HepG2 (cell line): ENCODE results near the gene DNAJC1. TPM values are rescaled to one million over a fixed set of nuclear protein-coding genes. Genes with fewer than 3 reads are reported as not detected.
"Not testable (repeated sequence)": the region's sequence is repeated elsewhere in the genome, so short reads cannot be mapped to it uniquely, and the experiment has no call there.

Experiments
- ATAC-seq: fragments of 200-7000 bp; cut with Tn5 transposase; 3 replicates; pipeline ENCODE4 v1.9.1; 2020; ENCODE audit warnings: mild to moderate bottlenecking, moderate library complexity
- BruUV-seq: library from RNA; stranded (reverse); fragments of 400-500 nt; replicated peaks from 2 replicates; lab custom pipeline; 2021; lab: Mats Ljungman, UMichigan
- CTCF ChIA-PET: fragments of 300-600 bp; formaldehyde crosslinking; extraction: SDS; loops from one replicate; lab custom pipeline; 2021; ENCODE audit warnings: low total read pairs, inconsistent platforms, low intra/inter-chr PET ratio; lab: Yijun Ruan, JAX
- POLR2A ChIA-PET: fragments of 350-600 bp; sonication (Branson Sonifier 250); formaldehyde crosslinking; loops from one replicate; lab custom pipeline; 2020; ENCODE audit warnings: antibody characterized with exemption, inconsistent platforms; lab: Yijun Ruan, JAX
- DNase-seq: peaks from one replicate; pipeline ENCODE4 v3.0.0-alpha.2; 2015; ENCODE audit warnings: low spot score
- FAIRE-seq: peaks from 3 replicates; lab custom pipeline; 2011; peaks lifted over from hg19 to GRCh38; lab: Jason Lieb, UNC
- H2AFZ ChIP-seq: one replicate; pipeline ENCODE4 v1.6.1; 2011; ENCODE audit warnings: low read length, inconsistent platforms
- H3K27ac ChIP-seq: fragments of 300-600 bp; 3 replicates; pipeline ENCODE4 v1.8.0; 2011; ENCODE audit warnings: mixed run types, mild to moderate bottlenecking, mixed read lengths, low read length, inconsistent platforms; ENCODE audit not compliant: insufficient read depth; ENCODE audit errors: extremely low read length
- H3K27me3 ChIP-seq, 2 experiments: fragments of 200-600 bp in 1 of 2; 2 replicates in 1 of 2; 3 replicates in 1 of 2; pipeline versions ENCODE4 v1.6.0 to v1.8.0; 2011; ENCODE audit warnings: low read length in 2 of 2, mild to moderate bottlenecking in 2 of 2, moderate library complexity in 2 of 2, inconsistent platforms in 1 of 2; ENCODE audit not compliant: insufficient read depth in 2 of 2, control insufficient read depth in 1 of 2
- H3K36me3 ChIP-seq, 2 experiments: fragments of 200-600 bp in 1 of 2; replicated peaks in 1 of 2; 2 replicates in 1 of 2; 3 replicates in 1 of 2; pipeline versions ENCODE4 v1.5.1 to v1.8.0; 2011; ENCODE audit warnings: low read length in 2 of 2, inconsistent platforms in 1 of 2; ENCODE audit not compliant: insufficient read depth in 2 of 2, control insufficient read depth in 1 of 2
- H3K4me1 ChIP-seq: 2 replicates; pipeline ENCODE4 v1.5.1; 2012; ENCODE audit warnings: low read length, inconsistent platforms; ENCODE audit not compliant: insufficient read depth
- H3K4me2 ChIP-seq: 2 replicates; pipeline ENCODE4 v1.6.0; 2011; ENCODE audit warnings: low read depth, low read length, inconsistent platforms
- H3K4me3 ChIP-seq, 3 experiments: fragments of 200-600 bp in 1 of 3; sonication (generic), shearing (Covaris generic) in 1 of 3; replicated peaks in 1 of 3; 2 replicates each; pipeline ENCODE4 v1.5.1; 2011 to 2016; ENCODE audit warnings: low read length in 3 of 3, inconsistent platforms in 2 of 3, low read depth in 2 of 3, mild to moderate bottlenecking in 2 of 3, control low read depth in 1 of 3, mixed read lengths in 1 of 3; ENCODE audit not compliant: insufficient read depth in 1 of 3
- H3K79me2 ChIP-seq: one replicate; pipeline ENCODE4 v1.6.1; 2011; ENCODE audit warnings: low read length, inconsistent platforms; ENCODE audit not compliant: insufficient read depth
- H3K9ac ChIP-seq: 2 replicates; pipeline ENCODE4 v1.6.0; 2011; ENCODE audit warnings: mild to moderate bottlenecking, low read depth, low read length, inconsistent platforms; ENCODE audit not compliant: insufficient read depth
- H3K9me3 ChIP-seq: 2 replicates; pipeline ENCODE4 v1.5.1; 2012; ENCODE audit warnings: mild to moderate bottlenecking, low read length
- H4K20me1 ChIP-seq: 2 replicates; pipeline ENCODE4 v1.6.0; 2011; ENCODE audit warnings: inconsistent platforms, mild to moderate bottlenecking, low read length, moderate library complexity; ENCODE audit not compliant: insufficient read depth
- CBFB ChIP-seq: sonication (generic); formaldehyde crosslinking; IDR thresholded peaks from 2 replicates; pipeline ENCODE4 v1.4.0; 2020; ENCODE audit warnings: missing genetic modification reagents
- CBX5 ChIP-seq: sonication (generic); formaldehyde crosslinking; IDR thresholded peaks from 2 replicates; pipeline ENCODE4 v1.4.0; 2020; ENCODE audit warnings: missing genetic modification reagents, borderline replicate concordance
- EEA1 ChIP-seq: sonication (generic); formaldehyde crosslinking; IDR thresholded peaks from 2 replicates; pipeline ENCODE4 v1.5.1; 2020; ENCODE audit warnings: mild to moderate bottlenecking, missing genetic modification reagents, borderline replicate concordance
- GABPA ChIP-seq, 2 experiments: IDR thresholded peaks; 2 replicates each; pipeline ENCODE4 v1.6.1; 2011 to 2016; ENCODE audit warnings: low read depth in 2 of 2, low read length in 1 of 2, missing biosample characterization in 1 of 2, missing genetic modification characterization in 1 of 2
- HNRNPUL1 ChIP-seq: fragments of 200-400 bp; formaldehyde crosslinking; IDR thresholded peaks from 2 replicates; pipeline ENCODE4 v1.6.1; 2017; ENCODE audit warnings: low read depth, mild to moderate bottlenecking, low read length, moderate library complexity
- KLF9 ChIP-seq: IDR thresholded peaks from 2 replicates; pipeline ENCODE4 v1.6.1; 2016; ENCODE audit warnings: low read depth
- MXD3 ChIP-seq: IDR thresholded peaks from 2 replicates; pipeline ENCODE4 v1.6.1; 2016; ENCODE audit warnings: mild to moderate bottlenecking, missing biosample characterization, missing genetic modification reagents
- NR1H2 ChIP-seq: sonication (generic); formaldehyde crosslinking; IDR thresholded peaks from 2 replicates; pipeline ENCODE4 v1.8.1; 2022; ENCODE audit warnings: low read depth, missing genetic modification reagents, borderline replicate concordance
- PAX8 ChIP-seq: sonication (generic); formaldehyde crosslinking; IDR thresholded peaks from 2 replicates; pipeline ENCODE4 v1.8.0; 2022; ENCODE audit warnings: mild to moderate bottlenecking, missing genetic modification reagents, borderline replicate concordance
- REXO4 ChIP-seq: sonication (generic); formaldehyde crosslinking; IDR thresholded peaks from 2 replicates; pipeline ENCODE4 v1.8.0; 2022; ENCODE audit warnings: missing genetic modification reagents, mild to moderate bottlenecking, borderline replicate concordance
- SALL2 ChIP-seq: sonication (generic); formaldehyde crosslinking; IDR thresholded peaks from 2 replicates; pipeline ENCODE4 v1.8.1; 2023; ENCODE audit warnings: mild to moderate bottlenecking, missing genetic modification reagents, inconsistent platforms
- SRSF4 ChIP-seq: fragments of 200-400 bp; formaldehyde crosslinking; IDR thresholded peaks from one replicate; pipeline ENCODE4 v1.6.1; 2018; ENCODE audit warnings: mild to moderate bottlenecking, low read depth, low read length, moderate library complexity; ENCODE audit not compliant: poor library complexity, severe bottlenecking
- ZFP91 ChIP-seq: sonication (generic); formaldehyde crosslinking; IDR thresholded peaks from 2 replicates; pipeline ENCODE4 v1.9.0; 2022; ENCODE audit warnings: missing genetic modification reagents, mild to moderate bottlenecking, borderline replicate concordance
- ZNF251 ChIP-seq: sonication (generic); formaldehyde crosslinking; IDR thresholded peaks from 2 replicates; pipeline ENCODE4 v1.9.0; 2021; ENCODE audit warnings: mild to moderate bottlenecking, missing genetic modification reagents
- ZNF343 ChIP-seq: sonication (generic); formaldehyde crosslinking; IDR thresholded peaks from 2 replicates; pipeline ENCODE4 v1.4.0; 2020; ENCODE audit warnings: mild to moderate bottlenecking, missing genetic modification reagents
- ZNF414 ChIP-seq: sonication (generic); formaldehyde crosslinking; IDR thresholded peaks from 2 replicates; pipeline ENCODE4 v1.5.0; 2020; ENCODE audit warnings: missing genetic modification reagents
- ZNF451 ChIP-seq: sonication (generic); formaldehyde crosslinking; IDR thresholded peaks from 2 replicates; pipeline ENCODE4 v1.5.0; 2020; ENCODE audit warnings: mild to moderate bottlenecking, missing genetic modification reagents
- ZNF879 ChIP-seq: sonication (generic); formaldehyde crosslinking; IDR thresholded peaks from 2 replicates; pipeline ENCODE4 v1.8.1; 2023; ENCODE audit warnings: missing genetic modification reagents
- WGBS: methylation state at CpG from one replicate; pipeline ENCODE4 v1.1.6; 2017; ENCODE audit warnings: low lambda C conversion rate; 5-methylcytosine and 5-hydroxymethylcytosine counted together
- in situ Hi-C: cut with HindIII; loops from 2 replicates; pipeline ENCODE4 v1.10.0; 2017; ENCODE audit warnings: low pct_unique_long_range_greater_than_20kb; ENCODE audit not compliant: extremely low pct_ligation_motif_present
- intact Hi-C: fragments of 100-400 bp; cut with micrococcal nuclease; formaldehyde crosslinking; loops from one replicate; pipeline ENCODE4 v1.10.0; 2022; ENCODE audit not compliant: unreplicated experiment
- polyA plus RNA-seq, 8 experiments: library from polyadenylated mRNA; depleted of rRNA in 3 of 8; stranded (reverse) in 7 of 8; unstranded in 1 of 8; fragments of >200 nt; fragmentation: Illumina TruSeq in 4 of 8; extraction: Trizol in 4 of 8; gene quantifications; 2 replicates each; pipeline versions ENCODE4 v1.2.1 to v1.2.3, GENCODE V29; 2011 to 2016; ENCODE audit warnings: low read depth in 4 of 8, missing spikeins in 1 of 8, mixed read lengths in 1 of 8; ENCODE audit not compliant: insufficient read depth in 1 of 8
- total RNA-seq, 5 experiments: library from RNA; depleted of rRNA; stranded (reverse); fragments of >200 nt; fragmentation: Illumina TruSeq; extraction: Trizol; gene quantifications; 2 replicates each; pipeline ENCODE4 v1.2.3, GENCODE V29; 2016; ENCODE audit warnings: low read depth in 1 of 5

The DNAJC1 gene
- total and polyA plus RNA-seq, 2 of the 13 experiments (the other 11 are each of a cell fraction or from before 2014, with no cell fraction given): 9.9 to 16.6 TPM

GRCh38 chr10:21843645-21844044, 159.9 kb downstream of the DNAJC1 start:
- intact Hi-C loops (no loop called here), in situ Hi-C loops (no loop called here)
- BruUV-seq: no TSS peak
- no peaks in the 10 kb centered on the region for H3K36me3 ChIP-seq
- FAIRE-seq: no peak
- H3K79me2 ChIP-seq: no peaks in the 10 kb centered on the region
- H3K9ac ChIP-seq: no peak overlapping the region
- ChIA-PET CTCF (no interaction called here), POLR2A (no interaction called here)
- no peak overlapping the region for H3K27ac ChIP-seq
- no peaks in the 10 kb centered on the region for H3K9me3 ChIP-seq
- no peak for DNase-seq
- no peaks in the 10 kb centered on the region for H4K20me1 ChIP-seq
- no peak overlapping the region for H3K4me2 ChIP-seq
- H3K4me3 ChIP-seq: no peak overlapping the region
- WGBS: 100% methylated on average over 1 of the region's 1 CpG
- H3K4me1 ChIP-seq: no peaks in the 10 kb centered on the region
- no peak for ATAC-seq
- no peak overlapping the region for H2AFZ ChIP-seq
- H3K27me3 ChIP-seq: no peaks in the 10 kb centered on the region
- TF ChIP-seq PAX8 (CRISPR knock-in tag): no peak
- TF ChIP-seq MXD3 (CRISPR knock-in tag): no peak
- no peak for TF ChIP-seq NR1H2 (CRISPR knock-in tag)
- TF ChIP-seq CBFB: no peak
- TF ChIP-seq ZNF251 (CRISPR knock-in tag): no peak
- TF ChIP-seq REXO4 (CRISPR knock-in tag): no peak
- TF ChIP-seq GABPA (IDR thresholded peaks at IDR 0.05; ENCODE audit: low read depth, low read length): no peak
- TF ChIP-seq GABPA (CRISPR knock-in tag; IDR thresholded peaks at IDR 0.05; ENCODE audit: low read depth): no peak
- no peak for TF ChIP-seq KLF9
- TF ChIP-seq HNRNPUL1: no peak
- TF ChIP-seq CBX5: no peak
- no peak for TF ChIP-seq SALL2
- TF ChIP-seq ZNF414 (CRISPR knock-in tag): no peak
- no peak for TF ChIP-seq ZNF879 (CRISPR knock-in tag)
- TF ChIP-seq SRSF4: no peak
- TF ChIP-seq ZFP91: no peak
- no peak for TF ChIP-seq ZNF343 (CRISPR knock-in tag)
- no peak for TF ChIP-seq ZNF451 (CRISPR knock-in tag)
- no peak for TF ChIP-seq EEA1 (CRISPR knock-in tag)

- 79% methylated on average over 2 of the region's 2 CpGs for WGBS
- H2AFZ ChIP-seq, H3K9me3 ChIP-seq, CTCF ChIA-PET, H3K79me2 ChIP-seq, H3K27me3 ChIP-seq, H3K36me3 ChIP-seq, H3K27ac ChIP-seq, in situ Hi-C loops, intact Hi-C loops, H3K4me1 ChIP-seq, H3K9ac ChIP-seq, H3K4me3 ChIP-seq, ATAC-seq, POLR2A ChIA-PET, DNase-seq, H3K4me2 ChIP-seq, H4K20me1 ChIP-seq, FAIRE-seq, BruUV-seq: not testable (repeated sequence)
These were observed 162.3 kb downstream of the DNAJC1 start for GRCh38 chr10:21841273-21841672.
